NCI-H1930 (cell line): ENCODE data around the gene SLC5A7.

Experiments used
- DNase-seq, 2 experiments: peaks; one replicate each; lab custom pipeline; 2025; lab: John Stamatoyannopoulos, UW

SLC5A7 gene

DNA sequence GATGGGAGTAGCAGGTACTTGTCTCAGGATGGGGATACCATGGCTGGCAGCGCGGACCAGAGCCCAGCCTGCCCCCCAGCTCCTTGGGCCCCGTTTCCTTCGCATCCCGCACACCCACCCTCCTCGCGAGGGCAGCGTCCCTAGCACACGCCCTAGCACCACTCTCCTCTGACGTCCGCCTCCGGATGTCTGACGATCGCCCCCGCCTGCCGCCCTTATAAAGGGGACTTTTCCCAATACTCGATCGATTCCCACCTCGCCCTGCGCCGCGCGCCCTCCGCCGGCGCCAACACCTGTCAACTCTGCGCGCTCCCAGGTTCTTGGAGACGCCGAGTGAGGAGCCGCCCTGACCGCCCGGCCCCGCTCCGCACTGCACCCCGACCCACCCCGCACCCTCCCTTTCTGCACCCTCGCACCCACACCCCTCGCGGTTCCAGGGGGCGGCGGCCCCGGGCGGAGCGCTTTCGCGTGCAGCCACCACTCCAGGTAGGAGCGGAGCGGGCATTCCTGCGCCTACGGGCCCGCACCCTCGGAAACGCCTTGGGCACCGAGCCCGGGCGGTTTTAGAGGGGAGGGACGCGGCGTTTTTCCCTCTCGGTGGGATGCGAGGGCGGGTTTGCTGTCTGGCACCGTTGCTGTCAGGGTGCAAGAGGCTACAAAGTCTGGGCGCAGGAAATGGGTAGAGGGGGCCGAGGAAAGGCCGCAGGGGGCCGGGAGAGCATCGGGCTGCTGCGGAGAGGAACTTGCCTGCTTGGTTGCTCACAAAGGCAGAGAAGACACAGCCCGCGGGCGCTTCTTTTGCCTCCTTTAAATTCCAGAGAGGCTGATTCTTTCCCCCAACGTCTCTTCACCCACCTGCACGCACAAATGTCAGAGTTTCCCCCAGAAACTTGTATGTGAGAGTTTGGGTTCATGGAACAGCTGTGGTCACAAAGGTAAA, at the start of gene SLC5A7:
SLC5A7 (plus strand) TSS at position 247 of the 940 bp plus-strand sequence. CDS start 1,632 bp downstream, outside the sequence.
- DNase-seq, result no peak

DNA sequence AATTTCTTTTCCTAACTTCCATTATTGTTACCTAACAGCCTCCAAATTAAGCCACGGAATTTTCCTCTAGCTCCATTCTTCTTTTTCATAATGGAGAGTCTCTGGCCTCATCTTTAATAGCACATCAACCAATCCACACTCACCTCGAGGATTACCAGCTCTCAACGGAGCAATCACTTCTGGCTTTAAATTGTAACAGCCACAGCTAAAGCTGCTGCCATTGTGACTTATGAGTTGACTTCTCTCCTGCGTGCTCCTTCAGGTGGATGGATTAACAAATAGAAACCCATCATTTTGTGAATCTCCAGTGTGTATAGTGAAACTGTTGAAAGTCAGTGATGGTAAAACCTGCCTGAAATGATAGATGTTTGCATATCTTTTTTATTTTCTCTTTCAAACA, 24.9 kb upstream of the SLC5A7 start:
- DNase-seq, result no peak

DNA sequence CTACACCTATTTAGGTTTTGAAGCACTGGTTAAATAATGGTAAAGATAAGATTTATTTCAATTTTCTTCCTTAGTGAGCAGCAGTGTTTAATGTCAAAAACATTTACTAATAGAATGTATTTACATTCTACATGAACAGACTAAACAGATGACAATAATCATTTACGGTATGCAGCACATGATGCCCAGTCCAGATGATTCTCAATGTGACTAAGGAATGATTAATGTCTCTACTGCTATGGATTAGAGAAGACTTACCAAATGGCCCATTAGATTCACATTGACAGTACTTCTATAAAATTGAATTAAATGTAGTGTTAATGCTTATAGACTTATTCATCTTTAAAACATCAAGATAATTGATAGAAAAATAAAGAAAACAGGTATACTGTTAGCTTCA, 22.1 kb upstream of the SLC5A7 start:
- no peak for DNase-seq

DNA sequence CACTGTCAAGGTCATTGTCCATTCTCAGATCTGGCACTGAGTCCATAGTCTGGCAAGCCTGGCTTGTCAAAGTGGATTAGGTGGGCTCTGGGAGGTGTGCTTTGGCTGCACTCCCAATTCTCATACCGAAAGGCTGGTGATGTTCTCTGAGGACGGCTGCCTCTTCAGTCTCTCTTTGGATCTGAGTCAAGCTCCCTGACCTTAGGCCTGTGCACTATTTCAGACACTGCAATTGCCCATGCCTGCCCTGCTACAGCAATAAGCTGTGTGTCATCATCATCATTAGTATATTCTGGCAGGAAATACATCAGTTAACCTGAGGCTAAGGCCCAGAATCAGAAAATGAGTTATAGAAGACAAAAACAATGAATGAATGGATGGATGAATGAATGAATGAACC, 1.6 kb upstream of the SLC5A7 start:
- DNase-seq, result no peak

DNA sequence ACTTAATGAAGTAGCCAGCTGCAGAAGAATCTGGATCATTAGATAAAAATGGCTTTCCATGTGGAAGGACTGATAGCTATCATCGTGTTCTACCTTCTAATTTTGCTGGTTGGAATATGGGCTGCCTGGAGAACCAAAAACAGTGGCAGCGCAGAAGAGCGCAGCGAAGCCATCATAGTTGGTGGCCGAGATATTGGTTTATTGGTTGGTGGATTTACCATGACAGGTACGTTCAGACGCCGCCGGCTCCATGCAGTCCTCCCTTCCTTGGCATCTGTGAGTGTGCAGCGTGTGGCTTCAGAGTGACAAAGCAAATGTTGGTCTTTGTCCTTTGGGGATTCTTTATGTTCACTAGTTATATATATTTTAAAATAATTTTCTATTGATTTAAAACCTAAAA, 1.8 kb downstream of the SLC5A7 start:
- no peak for DNase-seq

DNA sequence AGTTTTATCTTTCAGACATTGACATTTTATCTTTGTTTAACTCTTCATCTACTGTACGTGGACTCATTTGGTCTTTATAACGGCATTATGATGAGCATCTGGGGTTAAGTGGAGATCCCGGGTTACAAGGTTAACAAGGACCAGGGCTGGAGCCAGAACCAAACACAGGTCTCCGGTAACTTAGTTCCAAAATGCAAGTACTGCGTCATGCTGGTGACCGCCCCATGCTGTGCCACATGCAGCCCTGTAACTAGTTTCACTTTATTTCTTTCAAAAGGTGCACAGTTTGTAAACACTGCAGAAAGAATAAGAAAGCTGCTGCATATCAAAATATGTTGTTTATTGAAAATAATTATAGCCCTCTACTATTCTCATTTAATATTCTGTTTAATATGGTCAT, 3.1 kb downstream of the SLC5A7 start:
- no peak for DNase-seq

DNA sequence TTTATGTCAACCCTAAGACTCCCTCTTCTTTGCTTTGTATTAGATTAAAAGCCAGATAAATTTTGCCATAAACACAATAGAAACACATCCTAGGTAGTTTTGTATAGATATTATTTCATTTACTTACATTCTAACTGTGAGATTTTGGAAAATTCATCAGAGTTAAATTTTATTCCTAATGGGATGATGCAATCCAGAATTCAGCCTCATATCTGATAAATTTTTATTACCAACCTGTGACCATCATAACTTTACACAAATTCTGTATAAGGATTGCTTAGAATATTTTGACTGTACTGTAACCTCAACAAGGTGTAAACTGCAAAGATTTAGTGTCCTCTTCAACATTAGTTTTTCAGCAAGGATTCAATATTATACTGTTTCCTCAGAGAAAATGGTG, 4.4 kb downstream of the SLC5A7 start:
- DNase-seq, result no peak

DNA sequence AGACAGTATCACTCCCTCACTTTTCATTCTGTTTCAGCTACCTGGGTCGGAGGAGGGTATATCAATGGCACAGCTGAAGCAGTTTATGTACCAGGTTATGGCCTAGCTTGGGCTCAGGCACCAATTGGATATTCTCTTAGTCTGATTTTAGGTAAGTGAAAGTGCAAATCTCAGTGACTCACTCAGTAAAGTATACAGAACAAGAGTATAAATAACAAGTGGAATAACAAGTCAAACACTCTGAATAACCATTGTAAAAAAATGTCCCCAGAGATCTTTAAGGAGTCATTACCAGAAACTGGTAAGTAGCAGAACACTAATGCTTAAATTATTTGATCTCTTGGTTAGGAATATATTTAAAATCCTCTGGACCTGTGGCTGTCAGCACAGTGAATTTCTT, 5.7 kb downstream of the SLC5A7 start:
- no peak for DNase-seq

DNA sequence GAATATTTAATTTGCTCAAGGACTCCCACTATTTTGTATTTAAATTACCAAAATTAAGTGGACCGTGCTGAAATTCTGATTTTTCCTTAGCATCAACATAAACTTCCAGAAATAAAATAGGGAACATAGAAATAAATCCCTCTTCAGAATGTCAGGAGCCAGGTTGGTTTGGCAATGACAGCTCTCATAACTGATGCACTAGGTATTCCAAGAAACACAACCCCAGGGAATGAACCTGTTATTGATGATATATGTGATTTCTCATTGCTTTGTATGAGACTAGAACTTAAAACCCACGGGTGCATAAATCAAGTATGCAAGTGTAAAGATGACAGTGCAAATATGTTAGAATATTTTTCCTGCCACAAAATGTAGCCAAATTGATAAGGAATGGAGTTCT, 12.8 kb downstream of the SLC5A7 start:
- no peak for DNase-seq

DNA sequence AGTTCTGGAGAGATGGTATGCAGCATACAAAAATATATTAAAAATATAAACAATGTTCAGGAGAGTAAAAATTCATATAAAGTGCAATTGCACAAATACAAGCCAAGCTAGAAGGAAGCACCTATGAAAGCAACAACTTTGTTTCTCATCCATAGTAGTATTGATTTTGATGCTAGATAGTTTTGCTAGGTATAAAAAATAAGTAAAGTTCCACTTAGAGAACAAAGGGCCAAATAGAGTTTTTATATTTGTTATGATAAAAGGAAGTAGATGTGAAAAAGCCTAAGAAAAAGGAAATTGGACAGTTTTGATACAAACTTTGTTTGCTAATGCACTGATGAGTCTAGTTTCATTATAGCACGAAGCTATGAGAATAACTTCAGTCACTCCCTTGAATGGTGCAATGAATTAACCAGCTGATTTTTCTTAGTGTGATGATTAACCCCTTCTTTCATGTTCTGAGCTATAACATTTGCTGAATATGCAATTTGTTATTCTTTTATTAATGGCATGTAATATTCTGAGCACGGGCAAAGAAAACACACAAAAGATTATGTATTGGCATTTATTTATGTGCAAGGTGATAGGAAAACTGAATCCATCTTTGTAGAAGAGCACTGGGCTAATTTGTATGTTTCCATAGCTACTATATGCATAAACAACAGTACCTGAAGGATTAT, 24.7 kb downstream of the SLC5A7 start:
- DNase-seq, result no peak

DNA sequence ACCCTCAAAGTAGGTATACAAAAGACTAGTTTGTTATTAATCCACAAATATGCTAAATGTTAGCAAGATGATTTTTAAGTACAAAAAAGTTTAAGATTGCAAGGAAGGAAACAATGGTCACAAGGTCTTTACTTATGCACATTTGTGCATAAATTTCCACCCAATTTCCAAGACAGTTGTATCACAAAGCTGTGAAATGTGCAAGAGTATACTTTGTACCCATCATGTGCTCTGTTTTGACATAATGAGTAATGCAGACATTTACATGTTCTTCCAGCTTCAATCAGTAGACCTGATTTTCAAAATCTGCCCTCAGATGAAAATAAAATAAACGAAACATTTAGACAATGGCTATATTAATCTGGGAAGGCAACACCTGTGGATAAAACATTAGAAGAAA, 27.0 kb downstream of the SLC5A7 start:
- no peak for DNase-seq

DNA sequence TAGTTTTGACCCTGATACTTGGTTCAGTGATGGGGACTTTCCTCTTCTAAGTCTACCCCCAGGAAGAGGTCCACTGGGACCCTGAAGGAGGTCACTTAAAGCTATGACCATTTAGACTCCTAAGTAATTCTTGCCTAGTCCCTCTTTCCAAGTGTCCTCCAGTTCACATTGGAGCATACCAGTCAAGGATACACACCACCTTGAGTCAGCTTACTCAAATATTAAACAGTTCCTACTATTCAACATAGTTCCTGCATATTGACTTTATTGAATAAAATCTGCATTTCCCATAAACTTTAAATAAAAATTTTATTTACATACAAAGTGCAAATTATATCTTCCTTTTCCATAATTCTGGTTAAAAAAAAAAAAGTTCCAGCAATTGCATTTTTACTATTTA, 36.3 kb downstream of the SLC5A7 start:
- no peak for DNase-seq

DNA sequence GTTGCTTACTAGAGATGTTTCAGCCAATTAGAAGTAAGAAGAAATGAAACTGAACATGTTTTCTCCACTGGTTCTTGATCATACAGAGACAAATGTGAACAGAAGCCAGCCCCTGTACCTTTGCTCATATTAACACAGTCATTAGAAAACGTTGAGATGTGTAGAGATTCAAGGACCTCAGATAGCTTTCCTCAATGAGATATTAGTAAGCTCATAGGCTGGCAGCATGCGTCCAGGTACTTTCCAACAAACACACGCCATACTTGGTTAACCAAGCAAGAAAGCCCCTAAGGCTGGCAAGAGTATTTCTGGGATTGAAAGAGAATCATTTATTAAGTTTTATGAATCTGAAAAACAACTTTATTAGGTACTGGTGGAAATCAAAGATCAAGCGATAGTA, 37.5 kb downstream of the SLC5A7 start:
- no peak for DNase-seq

DNA sequence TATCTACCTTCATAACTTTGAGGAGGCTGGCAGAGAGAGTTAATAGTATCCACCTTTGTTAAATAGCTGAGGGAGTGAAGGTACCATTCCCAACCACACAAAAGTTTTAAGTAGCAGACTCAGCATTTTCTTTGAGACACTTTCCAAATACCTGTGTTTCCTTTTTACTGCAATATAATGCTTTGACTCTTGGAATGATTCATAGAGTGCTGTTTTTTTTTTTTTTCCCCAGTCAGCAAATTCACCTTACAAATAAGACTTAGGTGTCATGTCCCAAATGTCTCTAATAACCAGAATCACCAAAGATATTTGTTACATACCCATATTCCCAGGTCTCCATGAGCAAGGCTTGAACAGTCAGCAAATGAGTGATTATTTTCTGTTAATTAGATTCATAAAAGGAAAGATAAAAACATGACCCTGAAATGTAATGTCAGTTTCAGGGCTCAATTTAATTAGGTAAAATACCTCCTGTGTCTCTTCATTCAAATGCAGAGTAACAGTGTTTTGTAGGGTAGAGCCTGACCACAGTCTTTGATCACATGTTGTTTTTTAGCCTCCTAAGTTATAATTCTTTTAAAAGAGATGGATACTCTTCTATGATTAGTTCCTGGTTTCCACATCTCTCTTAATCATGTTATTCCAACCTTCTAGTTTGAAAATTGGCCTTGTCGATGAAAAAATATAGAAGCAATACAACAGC, 39.9 kb downstream of the SLC5A7 start:
- DNase-seq, result no peak

DNA sequence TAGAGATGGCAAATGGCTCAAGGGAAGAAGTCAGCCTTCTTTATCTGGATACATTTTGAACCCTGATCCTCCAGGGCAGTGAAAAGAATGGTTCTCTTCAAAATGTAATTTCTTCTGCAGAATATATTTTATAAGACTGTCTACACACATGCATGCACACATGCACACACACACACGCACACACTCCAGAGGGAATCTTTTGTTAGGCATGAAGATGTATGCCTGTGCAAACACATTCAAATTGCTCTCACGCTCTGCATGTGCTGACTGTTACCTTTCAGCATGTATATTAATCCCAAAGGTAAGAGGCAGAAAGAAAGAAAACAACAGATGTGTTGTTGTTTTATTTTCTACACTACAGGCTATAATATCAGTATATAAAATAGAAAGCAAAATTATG, 43.2 kb downstream of the SLC5A7 start:
- DNase-seq, result no peak

DNA sequence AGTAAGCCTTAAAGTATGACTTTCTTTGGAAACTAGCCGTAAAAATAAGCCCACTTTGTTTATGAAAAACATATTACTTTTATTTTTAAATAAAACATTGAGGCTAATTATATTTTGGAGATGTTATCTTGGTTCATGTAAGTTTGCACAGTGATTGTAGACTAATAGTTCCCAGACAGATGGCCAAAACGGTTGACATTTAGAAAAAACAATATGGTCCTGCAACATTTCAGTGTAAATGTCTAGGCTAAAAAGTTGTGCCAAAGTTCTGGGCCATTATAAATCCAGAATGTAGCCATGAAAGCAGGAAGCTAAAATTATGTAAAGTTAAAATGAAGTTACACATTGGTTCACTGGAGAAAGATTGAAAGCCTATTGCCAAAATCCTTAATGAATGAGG, 43.6 kb downstream of the SLC5A7 start:
- DNase-seq, result no peak

DNA sequence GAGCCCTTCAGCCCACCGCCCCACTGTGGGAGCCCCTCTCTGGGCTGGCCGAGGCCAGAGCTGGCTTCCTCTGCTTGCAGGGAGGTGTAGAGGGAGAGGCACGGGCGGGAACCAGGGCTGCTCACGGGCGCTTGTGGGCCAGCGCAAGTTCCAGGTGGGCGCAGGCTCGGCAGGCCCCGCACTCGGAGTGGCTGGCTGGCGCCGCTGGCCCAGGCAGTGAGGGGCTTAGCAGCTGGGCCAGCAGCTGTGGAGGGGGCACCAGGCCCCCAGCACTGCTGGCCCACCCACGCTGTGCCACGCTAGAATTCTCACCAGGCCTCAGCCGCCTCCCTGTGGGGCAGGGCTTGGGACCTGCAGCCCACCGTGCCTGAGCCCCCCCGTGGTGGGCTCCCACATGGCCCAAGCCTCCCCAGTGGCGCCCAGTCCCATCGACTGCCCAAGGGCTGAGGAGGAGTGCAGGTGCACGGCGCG, 45.2 kb downstream of the SLC5A7 start:
- DNase-seq, result no peak

DNA sequence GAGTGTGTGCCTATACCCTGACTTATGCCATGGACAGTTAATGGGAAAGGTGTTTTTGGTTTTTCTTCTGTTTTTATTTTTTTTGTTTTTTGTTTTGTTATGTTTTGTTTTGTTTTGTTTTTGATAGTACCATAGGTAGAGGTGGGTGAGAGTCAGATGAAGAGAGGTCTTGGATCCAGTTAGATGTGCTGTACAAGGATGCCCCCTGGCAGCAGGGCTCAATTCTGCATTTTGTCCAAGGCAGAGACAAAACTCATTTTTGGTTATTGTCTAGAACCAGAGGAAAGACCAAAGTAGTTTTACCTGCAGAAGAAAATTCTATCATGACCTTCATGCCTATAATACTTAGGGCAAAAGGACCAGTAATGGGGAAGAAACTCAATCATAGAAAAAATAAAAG, 48.5 kb downstream of the SLC5A7 start:
- no peak for DNase-seq

DNA sequence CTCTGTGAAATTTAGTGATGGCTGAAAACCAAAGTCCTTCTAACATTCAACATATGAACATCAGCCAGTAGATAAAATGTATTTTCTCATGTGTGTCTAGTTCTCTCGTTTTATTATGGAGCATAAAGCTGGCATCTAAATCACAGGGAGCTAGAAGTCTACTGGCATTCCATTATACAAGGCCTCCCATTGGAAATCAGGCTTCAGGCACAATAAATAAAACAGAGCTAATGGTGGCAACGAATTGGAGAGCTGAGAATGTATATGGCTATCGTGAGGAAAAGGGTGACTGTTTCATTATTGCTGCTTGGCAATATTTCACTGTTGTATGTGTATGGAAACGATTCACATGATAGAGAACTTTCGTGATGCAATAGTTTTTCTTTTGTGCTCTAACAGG, 62.4 kb downstream of the SLC5A7 start:
- DNase-seq, result no peak

DNA sequence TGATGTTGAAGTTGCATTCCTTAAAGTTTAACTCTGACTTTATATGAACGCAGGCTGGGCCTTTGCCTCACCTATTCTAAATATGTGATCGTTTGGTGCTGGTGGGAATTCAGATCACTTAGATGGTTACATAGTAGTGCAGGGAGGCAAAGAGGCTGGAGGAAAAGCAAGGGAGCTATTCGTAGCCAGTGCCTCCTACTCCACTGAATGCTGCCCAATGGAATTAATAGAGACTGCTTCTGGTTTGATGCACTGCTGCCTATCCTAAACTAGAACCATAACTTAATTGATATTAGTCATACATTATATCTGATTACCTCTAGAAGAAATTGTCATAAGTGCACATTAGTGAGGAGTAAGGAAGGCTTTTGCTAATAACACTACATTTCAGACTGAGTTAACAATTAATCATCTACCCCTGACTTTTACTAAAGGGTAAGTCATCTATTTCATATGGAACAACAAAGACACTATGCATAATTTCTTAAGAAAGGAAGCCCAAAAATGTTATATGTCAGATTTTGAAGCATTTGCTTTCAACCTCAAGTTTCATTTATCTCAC, 72.3 kb downstream of the SLC5A7 start:
- DNase-seq, result no peak

DNA sequence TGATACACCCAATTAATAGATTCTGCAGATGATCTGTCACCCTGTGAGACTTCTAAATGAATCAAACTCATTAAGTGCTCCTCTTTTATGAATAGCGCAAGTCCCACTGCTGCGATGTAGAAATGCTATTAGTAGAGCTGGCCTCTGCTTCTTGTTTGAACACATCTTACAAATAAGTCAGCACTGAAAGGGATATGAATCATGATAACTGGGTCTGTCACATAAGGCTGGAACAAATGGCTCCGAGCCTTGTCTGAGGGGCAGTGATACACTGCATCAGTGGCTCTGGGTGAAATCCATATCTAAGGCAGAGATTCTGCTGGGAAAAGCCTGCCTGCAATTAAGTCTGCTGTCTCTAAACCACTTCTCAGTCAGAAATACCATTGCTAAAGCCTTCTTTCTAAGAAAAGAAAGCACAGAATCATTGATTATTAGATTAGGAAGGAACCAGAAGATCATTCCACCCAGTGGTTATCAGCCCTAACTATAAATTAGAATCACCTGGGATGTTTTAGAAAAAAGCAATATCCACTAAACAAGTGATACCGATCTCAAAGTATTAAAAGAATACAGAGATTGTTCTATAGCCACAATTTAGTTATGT, 75.2 kb downstream of the SLC5A7 start:
- no peak for DNase-seq
